Osteoblast (primary cell): ENCODE results near the gene ATAD3B. TPM values are rescaled to one million over a fixed set of nuclear protein-coding genes. Genes with fewer than 3 reads are reported as not detected.
A peak's percentile ranks its signal among the peaks of the same experiment; 100 is the strongest.
"Not testable (repeated sequence)": the region's sequence is repeated elsewhere in the genome, so short reads cannot be mapped to it uniquely, and the experiment has no call there.

Experiments used
- DNase-seq: peaks from one replicate; pipeline ENCODE4 v3.0.0; 2011; ENCODE audit warnings: low spot score, mixed read lengths; ENCODE audit not compliant: insufficient read length; ENCODE audit errors: missing footprints
- H2AFZ ChIP-seq: 2 replicates; pipeline ENCODE4 v1.6.0; 2011; ENCODE audit warnings: mild to moderate bottlenecking, low read length
- H3K27ac ChIP-seq: 2 replicates; pipeline ENCODE4 v1.5.1; 2011; ENCODE audit warnings: mild to moderate bottlenecking, low read depth, low read length, moderate library complexity
- H3K27me3 ChIP-seq: 2 replicates; pipeline ENCODE4 v1.6.0; 2012; ENCODE audit warnings: mild to moderate bottlenecking, control low read depth, inconsistent platforms, low read length, moderate library complexity; ENCODE audit not compliant: insufficient read depth
- H3K36me3 ChIP-seq: 2 replicates; pipeline ENCODE4 v1.5.1; 2011; ENCODE audit warnings: mild to moderate bottlenecking, low read length, control low read depth, moderate library complexity; ENCODE audit not compliant: insufficient read depth
- H3K4me1 ChIP-seq: 2 replicates; pipeline ENCODE4 v1.5.1; 2011; ENCODE audit warnings: mild to moderate bottlenecking, low read length, control low read depth, moderate library complexity; ENCODE audit not compliant: insufficient read depth
- H3K4me2 ChIP-seq: 2 replicates; pipeline ENCODE4 v1.6.0; 2011; ENCODE audit warnings: mild to moderate bottlenecking, low read length; ENCODE audit not compliant: insufficient read depth
- H3K4me3 ChIP-seq: fragments of 200-600 bp; sonication (generic); 3 replicates; pipeline ENCODE4 v1.5.1; 2012; ENCODE audit warnings: mild to moderate bottlenecking, low read length, inconsistent platforms; ENCODE audit not compliant: insufficient read depth
- H3K79me2 ChIP-seq: 2 replicates; pipeline ENCODE4 v1.6.0; 2012; ENCODE audit warnings: mild to moderate bottlenecking, low read length, control low read depth, inconsistent platforms; ENCODE audit not compliant: insufficient read depth
- H3K9me3 ChIP-seq: 2 replicates; pipeline ENCODE4 v1.5.1; 2011; ENCODE audit warnings: low read depth, low read length, control low read depth
- H4K20me1 ChIP-seq: 2 replicates; pipeline ENCODE4 v1.6.0; 2012; ENCODE audit warnings: mild to moderate bottlenecking, low read length, control low read depth; ENCODE audit not compliant: insufficient read depth
- CTCF ChIP-seq: IDR thresholded peaks from 2 replicates; pipeline ENCODE4 v1.5.1; 2011; ENCODE audit warnings: mild to moderate bottlenecking, low read depth, low read length, moderate library complexity; ENCODE audit errors: extremely low read depth
- total RNA-seq: library from RNA; depleted of rRNA; stranded (reverse); fragments of >200 nt; gene quantifications from 2 replicates; pipeline ENCODE4 v1.2.3, GENCODE V29; 2012

Gene ATAD3B
- total RNA-seq, 1 donor: 14.5 TPM

DNA sequence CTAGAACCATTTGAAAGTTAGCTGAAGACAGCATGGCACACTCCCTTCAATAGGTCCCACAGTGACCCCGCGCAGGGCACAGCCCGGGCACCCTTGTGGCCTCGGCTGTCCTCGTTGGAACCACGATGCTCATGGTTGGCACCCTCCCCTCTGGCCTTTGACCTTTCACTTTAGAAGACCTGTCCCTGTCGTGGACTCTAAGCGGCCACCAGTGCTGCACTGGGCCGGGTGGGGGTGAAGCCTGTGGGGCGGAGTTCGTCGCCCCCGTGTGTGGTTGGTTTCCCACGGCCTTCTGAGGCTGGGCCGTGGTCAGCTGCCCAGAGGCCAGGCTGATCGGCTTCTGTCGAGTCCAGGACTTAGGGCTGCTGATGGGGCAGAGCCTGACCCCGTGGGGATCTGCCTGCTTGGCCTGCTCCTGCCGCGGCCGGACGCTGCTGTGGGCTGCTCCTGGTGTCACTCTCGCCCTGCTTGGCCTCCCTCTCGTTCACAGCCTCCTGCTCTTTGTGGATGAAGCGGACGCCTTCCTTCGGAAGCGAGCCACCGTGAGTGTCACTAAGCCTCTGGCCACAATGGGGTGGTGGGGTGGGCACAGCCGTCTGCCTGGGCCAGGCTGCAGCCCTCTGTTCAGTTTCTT is 53.3 kb downstream of the ATAD3B start:
- not testable (repeated sequence) for H3K9me3 ChIP-seq, H2AFZ ChIP-seq, H4K20me1 ChIP-seq, H3K79me2 ChIP-seq, H3K4me1 ChIP-seq, H3K4me2 ChIP-seq, H3K4me3 ChIP-seq, H3K27ac ChIP-seq, H3K27me3 ChIP-seq
- peak; percentile 78 for DNase-seq
- peaks cover 24% of the 10 kb centered on the region for H3K36me3 ChIP-seq

DNA sequence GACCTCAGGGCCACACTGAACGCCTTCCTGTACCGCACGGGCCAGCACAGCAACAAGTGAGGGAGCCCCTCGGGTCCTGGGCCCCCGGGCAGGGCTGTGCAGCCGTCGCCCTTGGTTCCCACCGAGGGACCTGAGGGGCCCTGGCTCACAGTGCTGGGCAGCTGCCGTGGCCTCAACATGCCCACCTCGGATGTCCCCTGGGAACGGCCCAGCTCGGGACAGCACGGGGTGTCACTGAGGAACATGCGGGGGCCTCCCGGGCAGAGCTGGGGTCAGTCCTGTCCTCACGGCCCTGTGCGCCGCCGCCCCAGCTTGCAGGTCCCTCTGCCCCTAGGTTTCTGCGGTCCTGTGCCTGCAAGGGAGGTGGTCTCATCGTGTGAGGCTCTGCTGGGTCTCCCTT is 54.9 kb downstream of the ATAD3B start:
- H3K27ac ChIP-seq, H3K27me3 ChIP-seq, H3K4me1 ChIP-seq, H3K4me3 ChIP-seq, H3K79me2 ChIP-seq, H3K9me3 ChIP-seq, DNase-seq, H2AFZ ChIP-seq, H4K20me1 ChIP-seq, H3K4me2 ChIP-seq: not testable (repeated sequence)
- peaks cover 19% of the 10 kb centered on the region for H3K36me3 ChIP-seq

DNA sequence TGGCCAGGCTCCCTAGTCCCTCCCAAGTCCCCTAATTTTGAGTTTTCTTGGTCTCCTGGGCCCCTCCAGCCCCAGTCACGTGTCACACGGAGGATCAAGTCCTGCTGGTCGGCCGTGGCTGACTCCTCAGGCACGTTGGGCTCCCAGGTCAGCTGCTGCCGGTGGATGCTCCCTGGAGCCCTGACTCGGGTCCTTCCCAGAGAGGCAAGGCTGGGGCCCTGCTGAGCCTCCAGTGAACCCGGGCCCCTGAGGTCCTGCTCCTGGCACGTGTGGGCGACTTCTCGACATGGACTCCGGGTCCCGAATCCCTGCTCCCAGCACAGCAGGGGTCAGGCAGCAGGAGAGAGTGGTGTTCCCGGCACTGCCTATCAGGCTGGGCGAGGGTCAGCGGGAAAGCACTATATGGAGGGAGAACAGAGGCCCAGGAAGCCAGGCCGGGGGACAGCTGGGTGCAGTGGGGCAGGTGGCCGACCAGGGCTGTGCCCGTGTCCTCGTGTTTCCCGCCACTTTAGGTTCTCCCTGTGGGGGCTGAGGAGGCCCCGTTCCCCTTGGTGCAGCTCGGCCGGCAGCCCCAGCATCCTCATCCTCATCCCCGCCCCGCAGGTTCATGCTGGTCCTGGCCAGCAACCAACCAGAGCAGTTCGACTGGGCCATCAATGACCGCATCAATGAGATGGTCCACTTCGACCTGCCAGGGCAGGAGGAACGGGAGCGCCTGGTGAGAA is 55.7 kb downstream of the ATAD3B start:
- Histone ChIP-seq H4K20me1 (no peaks in the 10 kb centered on the region), H2AFZ (no peak overlapping the region), H3K79me2 (peaks cover 2% of the 10 kb centered on the region), H3K9me3 (no peaks in the 10 kb centered on the region), H3K4me3 (no peak overlapping the region), H3K27ac (no peak overlapping the region), H3K4me1 (no peaks in the 10 kb centered on the region), H3K36me3 (peaks cover 22% of the 10 kb centered on the region), H3K4me2 (no peak overlapping the region), H3K27me3 (no peaks in the 10 kb centered on the region)
- no peak for TF ChIP-seq CTCF
- DNase-seq: peak; percentile 58

GRCh38 chr1:1528301-1529267 is 57.0 kb downstream of the ATAD3B start:
- no peaks in the 10 kb centered on the region for H3K27me3 ChIP-seq
- no peak overlapping the region for H3K27ac ChIP-seq
- H4K20me1 ChIP-seq: no peaks in the 10 kb centered on the region
- TF ChIP-seq CTCF: no peak
- H3K4me3 ChIP-seq: no peak overlapping the region
- no peaks in the 10 kb centered on the region for H3K9me3 ChIP-seq
- no peak overlapping the region for H3K4me2 ChIP-seq
- peak; percentile 70 for DNase-seq
- no peak overlapping the region for H2AFZ ChIP-seq
- peaks cover 22% of the 10 kb centered on the region for H3K36me3 ChIP-seq
- no peaks in the 10 kb centered on the region for H3K4me1 ChIP-seq
- H3K79me2 ChIP-seq: peaks cover 2% of the 10 kb centered on the region
